Skeletal muscle satellite cell (primary cell): Measurements from ENCODE around the gene MYLIP.

Experiments used
- H3K27me3 ChIP-seq: 2 replicates; pipeline ENCODE4 v1.7.0; 2013; ENCODE audit warnings: low read length; ENCODE audit not compliant: control insufficient read depth, insufficient read depth
- H3K36me3 ChIP-seq: 2 replicates; pipeline ENCODE4 v1.7.0; 2013; ENCODE audit warnings: mild to moderate bottlenecking, control low read depth, low read length; ENCODE audit not compliant: insufficient read depth
- H3K4me1 ChIP-seq: 2 replicates; pipeline ENCODE4 v1.7.0; 2013; ENCODE audit warnings: low read length; ENCODE audit not compliant: control insufficient read depth, insufficient read depth
- H3K4me2 ChIP-seq: 2 replicates; pipeline ENCODE4 v1.7.0; 2013; ENCODE audit warnings: mild to moderate bottlenecking, low read length
- H3K4me3 ChIP-seq: 2 replicates; pipeline ENCODE4 v1.7.0; 2013; ENCODE audit warnings: low read length
- H3K9ac ChIP-seq: 2 replicates; pipeline ENCODE4 v1.7.0; 2013; ENCODE audit warnings: mild to moderate bottlenecking, low read depth, low read length, moderate library complexity
- H3K9me3 ChIP-seq: replicated peaks from 2 replicates; pipeline ENCODE4 v1.7.0; 2013; ENCODE audit warnings: mild to moderate bottlenecking, control low read depth, low read length

MYLIP gene

DNA sequence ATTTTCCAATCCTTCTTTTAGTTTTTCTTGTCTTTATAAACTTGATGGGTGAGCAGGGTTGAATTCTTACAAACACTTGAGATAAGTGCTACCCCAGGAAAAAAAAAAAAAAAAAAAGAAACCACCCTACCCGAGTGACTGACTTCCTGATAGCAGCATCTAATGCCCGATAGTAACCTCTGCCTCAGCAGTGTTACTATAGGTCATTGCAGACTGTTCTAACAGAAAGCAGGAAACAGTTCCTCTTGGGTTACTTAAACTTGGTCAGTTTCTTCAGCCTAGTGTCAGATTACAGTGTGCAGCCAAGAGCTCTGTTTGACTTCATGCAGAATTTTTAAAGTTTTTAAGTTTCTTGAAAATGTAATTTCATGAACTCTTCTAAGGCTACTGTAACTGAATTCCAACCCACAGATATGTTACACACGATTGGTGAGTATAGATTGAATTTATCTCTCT, 2.1 kb downstream of the MYLIP start:
- H3K27me3 ChIP-seq: peaks cover 11% of the 10 kb centered on the region
- H3K4me2 ChIP-seq: peak overlapping the region; percentile 91
- H3K9me3 ChIP-seq: no peaks in the 10 kb centered on the region
- peak overlapping the region; percentile 12 for H3K9ac ChIP-seq
- no peaks in the 10 kb centered on the region for H3K36me3 ChIP-seq
- H3K4me3 ChIP-seq: peak overlapping the region; percentile 92
- peaks cover 20% of the 10 kb centered on the region for H3K4me1 ChIP-seq

DNA sequence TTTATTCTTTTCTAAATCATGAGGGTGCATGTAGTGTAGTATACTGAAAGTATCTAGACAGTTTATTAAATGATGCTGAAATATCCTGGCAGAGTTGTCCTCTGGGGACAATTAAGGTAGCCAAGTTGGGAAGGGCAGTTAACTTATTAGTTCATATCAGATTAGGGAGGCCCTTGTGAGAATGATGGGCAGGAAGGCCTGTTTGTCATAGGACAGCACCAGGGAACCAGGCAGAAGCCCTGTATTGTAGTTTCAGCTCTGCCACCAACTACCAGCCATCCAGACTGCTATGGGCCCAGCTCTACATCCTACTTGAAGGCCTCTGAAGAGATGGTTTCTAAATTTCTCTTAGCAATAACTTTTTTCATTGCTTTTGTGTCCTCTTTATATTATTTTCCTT, 4.0 kb downstream of the MYLIP start:
- Histone ChIP-seq H3K4me2 (no peak overlapping the region), H3K4me1 (peaks cover 37% of the 10 kb centered on the region)

GRCh38 chr6:16134430-16134829, 5.5 kb downstream of the MYLIP start:
- no peak overlapping the region for H3K4me2 ChIP-seq
- H3K9ac ChIP-seq: no peak overlapping the region
- peaks cover 3% of the 10 kb centered on the region for H3K27me3 ChIP-seq
- no peaks in the 10 kb centered on the region for H3K36me3 ChIP-seq
- H3K9me3 ChIP-seq: no peaks in the 10 kb centered on the region
- H3K4me3 ChIP-seq: no peak overlapping the region
- H3K4me1 ChIP-seq: peaks cover 38% of the 10 kb centered on the region

More for the DNA sequence above, 4.0 kb downstream of the MYLIP start:
- no peak overlapping the region for H3K9ac ChIP-seq
- no peaks in the 10 kb centered on the region for H3K9me3 ChIP-seq
- H3K27me3 ChIP-seq: peaks cover 1% of the 10 kb centered on the region
- H3K4me3 ChIP-seq: no peak overlapping the region
- no peaks in the 10 kb centered on the region for H3K36me3 ChIP-seq

GRCh38 chr6:16135066-16135465, 6.2 kb downstream of the MYLIP start:
- Histone ChIP-seq H3K9me3 (no peaks in the 10 kb centered on the region), H3K9ac (no peak overlapping the region), H3K27me3 (peaks cover 3% of the 10 kb centered on the region), H3K4me1 (peaks cover 32% of the 10 kb centered on the region), H3K36me3 (no peaks in the 10 kb centered on the region), H3K4me3 (no peak overlapping the region), H3K4me2 (no peak overlapping the region)

- H3K27me3 ChIP-seq: peaks cover 3% of the 10 kb centered on the region
- H3K36me3 ChIP-seq: no peaks in the 10 kb centered on the region
- H3K4me1 ChIP-seq: peaks cover 24% of the 10 kb centered on the region
- H3K9me3 ChIP-seq: no peaks in the 10 kb centered on the region
- H3K9ac ChIP-seq: no peak overlapping the region
- H3K4me3 ChIP-seq: no peak overlapping the region
- H3K4me2 ChIP-seq: no peak overlapping the region
Observed at GRCh38 chr6:16136091-16136490, 7.2 kb downstream of the MYLIP start.

GRCh38 chr6:16136621-16137450, 8.0 kb downstream of the MYLIP start:
- peak overlapping the region; percentile 67 for H3K4me2 ChIP-seq
- H3K27me3 ChIP-seq: peaks cover 3% of the 10 kb centered on the region
- peaks cover 18% of the 10 kb centered on the region for H3K4me1 ChIP-seq
- peak overlapping the region; percentile 5 for H3K9ac ChIP-seq
- no peaks in the 10 kb centered on the region for H3K36me3 ChIP-seq
- H3K4me3 ChIP-seq: peak overlapping the region; percentile 15
- H3K9me3 ChIP-seq: no peaks in the 10 kb centered on the region

- Histone ChIP-seq H3K4me1 (peaks cover 18% of the 10 kb centered on the region), H3K27me3 (peaks cover 3% of the 10 kb centered on the region), H3K9ac (no peak overlapping the region), H3K4me3 (no peak overlapping the region), H3K4me2 (peak overlapping the region; percentile 67), H3K36me3 (no peaks in the 10 kb centered on the region), H3K9me3 (no peaks in the 10 kb centered on the region)
Observed at GRCh38 chr6:16137451-16137801, 8.5 kb downstream of the MYLIP start.

DNA sequence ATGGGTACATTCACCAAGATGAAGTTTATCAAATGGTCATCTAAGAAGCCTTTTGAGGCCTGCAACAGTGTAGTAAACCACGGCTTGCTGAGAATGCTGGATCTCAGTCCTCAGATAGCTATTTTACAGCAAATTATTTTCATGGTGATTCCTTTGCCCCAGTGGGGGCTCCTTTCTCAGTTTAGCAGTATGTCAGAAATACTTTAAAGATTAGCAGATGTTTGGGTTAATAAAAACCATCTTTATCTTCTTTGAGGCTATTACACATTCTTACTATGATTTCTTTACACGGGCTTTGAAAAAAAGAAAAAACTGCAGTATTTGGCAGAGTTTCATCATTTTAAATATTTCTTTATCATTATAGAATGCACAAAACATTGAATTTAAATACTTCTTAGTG, 10.7 kb downstream of the MYLIP start:
- Histone ChIP-seq H3K4me3 (no peak overlapping the region), H3K4me1 (peaks cover 18% of the 10 kb centered on the region), H3K27me3 (peaks cover 3% of the 10 kb centered on the region), H3K9ac (no peak overlapping the region), H3K36me3 (no peaks in the 10 kb centered on the region), H3K4me2 (no peak overlapping the region), H3K9me3 (no peaks in the 10 kb centered on the region)

- H3K4me2 ChIP-seq: no peak overlapping the region
- no peak overlapping the region for H3K4me3 ChIP-seq
- H3K9ac ChIP-seq: no peak overlapping the region
- no peaks in the 10 kb centered on the region for H3K36me3 ChIP-seq
- no peaks in the 10 kb centered on the region for H3K9me3 ChIP-seq
- H3K4me1 ChIP-seq: peaks cover 18% of the 10 kb centered on the region
- peaks cover 3% of the 10 kb centered on the region for H3K27me3 ChIP-seq
Observed at GRCh38 chr6:16140607-16141006, 11.7 kb downstream of the MYLIP start.

GRCh38 chr6:16141514-16141913, 12.6 kb downstream of the MYLIP start:
- no peak overlapping the region for H3K4me3 ChIP-seq
- H3K27me3 ChIP-seq: peaks cover 3% of the 10 kb centered on the region
- H3K36me3 ChIP-seq: no peaks in the 10 kb centered on the region
- H3K9me3 ChIP-seq: no peaks in the 10 kb centered on the region
- no peak overlapping the region for H3K4me2 ChIP-seq
- H3K4me1 ChIP-seq: peaks cover 23% of the 10 kb centered on the region
- H3K9ac ChIP-seq: no peak overlapping the region

- no peaks in the 10 kb centered on the region for H3K9me3 ChIP-seq
- no peak overlapping the region for H3K4me2 ChIP-seq
- H3K36me3 ChIP-seq: peaks cover 4% of the 10 kb centered on the region
- no peak overlapping the region for H3K9ac ChIP-seq
- no peaks in the 10 kb centered on the region for H3K27me3 ChIP-seq
- no peak overlapping the region for H3K4me3 ChIP-seq
- peaks cover 8% of the 10 kb centered on the region for H3K4me1 ChIP-seq
Observed at GRCh38 chr6:16145038-16145437, 16.2 kb downstream of the MYLIP start.

GRCh38 chr6:16146028-16146427, 17.1 kb downstream of the MYLIP start:
- no peaks in the 10 kb centered on the region for H3K9me3 ChIP-seq
- no peak overlapping the region for H3K4me3 ChIP-seq
- H3K4me1 ChIP-seq: peaks cover 8% of the 10 kb centered on the region
- no peaks in the 10 kb centered on the region for H3K27me3 ChIP-seq
- H3K36me3 ChIP-seq: peaks cover 4% of the 10 kb centered on the region
- no peak overlapping the region for H3K4me2 ChIP-seq
- no peak overlapping the region for H3K9ac ChIP-seq
